T-helper 2 cell treated with Interferon-gamma antibody and Interleukin-4, amounts not matched to agents 100 ng/mL and 5 ng/mL, for 36 hours (primary cell): ENCODE data around the gene NTM. TPM values are rescaled to one million over a fixed set of nuclear protein-coding genes. Genes with fewer than 3 reads are reported as not detected.
"Not testable (repeated sequence)": the region's sequence is repeated elsewhere in the genome, so short reads cannot be mapped to it uniquely, and the experiment has no call there.

Experiments
- intact Hi-C: fragments of 100-400 bp; cut with micrococcal nuclease; formaldehyde crosslinking; loops from one replicate; pipeline ENCODE4 v1.15.1; 2023
- total RNA-seq: library from RNA; stranded (reverse); gene quantifications from 2 replicates; pipeline ENCODE4 v1.2.3, GENCODE V29; 2022

The NTM gene
- total RNA-seq, 1 donor from 2014 or later = not detected

DNA sequence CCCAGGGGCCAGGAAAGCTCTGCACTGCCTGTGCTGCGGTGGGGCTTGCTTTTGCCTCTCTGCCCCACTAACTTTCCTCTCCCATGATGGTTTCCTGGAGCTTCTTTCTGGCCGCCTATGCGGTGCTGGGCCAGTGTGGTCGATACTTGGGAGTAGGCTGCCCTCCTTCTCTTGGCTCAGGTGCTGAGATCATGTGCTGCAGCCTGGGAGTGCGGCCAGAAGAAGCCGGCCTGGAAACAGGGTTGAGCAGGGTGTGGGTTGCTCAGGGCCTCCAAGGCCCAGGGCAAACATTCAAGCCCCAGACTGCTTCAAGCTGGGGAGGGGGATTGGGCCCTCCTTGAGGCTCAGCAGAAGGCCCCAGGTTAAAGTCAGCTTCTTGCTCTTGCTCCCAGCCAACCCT lies 125.0 kb downstream of the NTM start:
- intact Hi-C loops = no loop called here

DNA sequence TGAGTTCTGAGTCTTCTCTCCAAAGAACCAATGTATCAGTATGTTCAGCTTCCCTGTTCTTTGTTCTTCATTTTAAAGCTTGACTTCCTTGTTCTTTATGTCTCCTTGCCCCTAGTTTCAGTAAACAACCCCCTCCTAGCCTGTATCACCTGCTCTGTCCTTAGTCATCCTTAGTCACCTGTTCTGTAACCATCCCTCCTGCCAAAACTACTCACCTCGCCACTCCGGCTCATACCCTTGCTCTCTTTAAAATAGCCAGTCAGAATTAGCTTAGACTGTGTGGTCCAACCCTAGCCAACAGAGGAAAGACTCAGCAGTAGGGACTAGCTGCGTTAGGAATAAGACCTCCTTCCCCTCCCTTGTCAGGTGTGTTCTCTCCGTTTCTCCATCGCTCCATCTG lies 127.3 kb downstream of the NTM start:
- intact Hi-C loops = not testable (repeated sequence)

GRCh38 chr11:131498631-131499160 lies 128.3 kb downstream of the NTM start:
- intact Hi-C loops = no loop called here

GRCh38 chr11:131499199-131499598 lies 128.8 kb downstream of the NTM start:
- intact Hi-C loops = no loop called here

DNA sequence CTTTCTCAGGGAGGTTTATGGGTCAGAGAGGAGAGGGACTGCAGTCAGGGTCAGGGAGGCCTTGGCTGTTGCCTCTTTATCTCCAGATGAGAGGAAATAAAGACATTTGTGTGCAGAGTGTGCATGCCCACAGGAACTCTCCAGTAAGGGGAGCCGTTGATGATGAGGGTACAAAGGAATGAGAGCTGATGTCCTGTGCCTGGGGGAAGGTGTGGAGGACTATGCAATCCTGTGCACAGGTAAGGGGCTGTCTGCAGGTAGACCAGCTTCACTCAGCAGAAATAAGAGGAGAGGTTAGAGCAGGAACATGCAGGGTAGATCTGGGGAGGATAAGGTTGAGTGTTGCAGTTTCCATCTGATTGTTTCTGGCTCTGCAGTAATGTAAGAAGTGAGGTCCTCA lies 132.6 kb downstream of the NTM start:
- intact Hi-C loops = no loop called here

GRCh38 chr11:131504199-131504949 lies 134.0 kb downstream of the NTM start:
- intact Hi-C loops = no loop called here

DNA sequence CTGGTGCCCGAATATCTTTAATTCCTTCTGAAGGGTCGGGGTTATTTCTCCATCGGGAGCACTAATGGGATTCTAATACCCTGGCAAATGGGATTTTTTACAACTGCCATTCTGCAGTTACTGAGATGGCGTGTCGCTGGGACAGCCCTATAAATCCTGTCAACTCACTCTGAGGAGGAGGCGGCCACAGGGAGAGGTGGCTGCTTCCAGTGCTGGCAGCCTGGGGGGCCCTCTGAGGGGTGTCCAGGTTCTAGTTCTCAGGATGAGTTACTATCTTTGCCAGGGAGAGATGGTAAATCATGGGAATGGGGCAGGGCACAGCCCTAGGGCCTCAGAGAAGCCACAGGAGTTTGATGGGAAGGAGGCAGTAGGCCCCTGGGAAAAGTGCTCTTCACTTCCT lies 135.9 kb downstream of the NTM start:
- intact Hi-C loops = no loop called here

GRCh38 chr11:131510662-131511061 lies 140.2 kb downstream of the NTM start:
- intact Hi-C loops = loop anchor here (10.0 kb wide), 1 partner anchor 446 kb away; no protein-coding TSS in a partner anchor

GRCh38 chr11:131511794-131512193 lies 141.4 kb downstream of the NTM start:
- intact Hi-C loops = loop anchor here (10.0 kb wide), 1 partner anchor 447 kb away; no protein-coding TSS in a partner anchor

DNA sequence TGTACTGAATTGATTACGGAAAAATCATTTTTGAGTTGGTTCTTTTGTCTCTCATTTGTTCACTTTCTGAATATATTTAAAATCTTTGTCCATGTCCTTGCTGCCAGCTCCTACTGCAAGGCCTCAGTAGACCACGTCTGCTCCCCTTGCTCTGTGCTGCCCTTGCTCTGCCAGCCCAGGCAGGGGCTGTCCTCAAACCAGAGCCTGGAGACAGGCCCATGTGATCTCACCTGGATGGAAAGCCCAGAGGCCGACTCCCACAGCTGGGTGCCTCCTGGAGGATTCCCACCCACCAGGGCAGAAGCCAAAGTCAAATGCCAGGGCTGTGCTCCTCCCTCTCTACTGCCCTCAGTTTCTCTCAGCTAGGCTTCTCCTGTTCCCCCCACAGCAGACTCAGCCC lies 141.8 kb downstream of the NTM start:
- intact Hi-C loops = loop anchor here (10.0 kb wide), 1 partner anchor 447 kb away; no protein-coding TSS in a partner anchor

- intact Hi-C loops = loop anchor here (10.0 kb wide), 1 partner anchor 449 kb away; no protein-coding TSS in a partner anchor
Measured at GRCh38 chr11:131514062-131514461, 143.6 kb downstream of the NTM start.

- intact Hi-C loops = loop anchor here (10.0 kb wide), 1 partner anchor 454 kb away; no protein-coding TSS in a partner anchor
Measured at GRCh38 chr11:131518305-131518838, 148.0 kb downstream of the NTM start.

GRCh38 chr11:131522851-131523250 lies 152.4 kb downstream of the NTM start:
- intact Hi-C loops = no loop called here

GRCh38 chr11:131530407-131530806 lies 160.0 kb downstream of the NTM start:
- intact Hi-C loops = no loop called here

DNA sequence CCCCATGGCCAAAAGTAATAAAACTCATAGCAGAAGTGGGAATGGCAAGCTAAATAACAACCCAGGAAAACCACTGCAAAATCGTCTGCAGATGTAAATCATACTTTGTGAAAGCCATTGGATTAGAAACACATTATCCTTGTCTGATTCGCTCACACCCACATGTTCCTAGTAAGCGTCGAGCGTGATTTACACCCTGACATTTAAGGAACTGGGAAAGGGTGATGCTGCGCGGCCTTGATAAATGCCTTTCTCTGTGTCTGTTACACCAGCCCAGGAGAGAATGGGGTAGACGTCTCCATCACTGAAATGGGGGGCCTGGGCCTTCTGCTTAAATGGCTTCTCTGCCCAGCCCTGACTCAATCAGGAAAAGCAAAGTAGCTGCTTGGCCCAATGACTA lies 162.7 kb downstream of the NTM start:
- intact Hi-C loops = no loop called here

- intact Hi-C loops = no loop called here
Measured at GRCh38 chr11:131533998-131534397, 163.6 kb downstream of the NTM start.

- intact Hi-C loops = no loop called here
Measured at GRCh38 chr11:131534611-131535010, 164.2 kb downstream of the NTM start.

DNA sequence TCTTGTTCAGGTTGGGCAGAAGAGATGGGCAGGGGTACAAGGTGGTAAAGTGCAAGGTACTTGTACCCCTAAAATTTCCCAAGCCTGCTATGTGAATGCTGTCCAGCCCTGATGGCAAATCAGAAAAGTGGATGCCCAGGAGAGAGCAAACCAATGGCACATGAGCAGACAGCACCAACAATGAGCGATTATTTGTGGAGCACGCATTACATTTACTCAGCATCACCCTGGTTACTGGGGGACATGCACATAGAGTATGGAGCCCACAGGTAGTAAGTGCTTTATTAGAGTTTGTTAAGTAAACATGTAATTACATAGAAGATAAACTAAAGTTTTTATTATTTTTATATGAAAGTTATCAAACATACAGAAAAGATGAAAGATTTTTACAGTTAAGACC lies 165.7 kb downstream of the NTM start:
- intact Hi-C loops = no loop called here

- intact Hi-C loops = no loop called here
Measured at GRCh38 chr11:131537196-131537595, 166.8 kb downstream of the NTM start.

DNA sequence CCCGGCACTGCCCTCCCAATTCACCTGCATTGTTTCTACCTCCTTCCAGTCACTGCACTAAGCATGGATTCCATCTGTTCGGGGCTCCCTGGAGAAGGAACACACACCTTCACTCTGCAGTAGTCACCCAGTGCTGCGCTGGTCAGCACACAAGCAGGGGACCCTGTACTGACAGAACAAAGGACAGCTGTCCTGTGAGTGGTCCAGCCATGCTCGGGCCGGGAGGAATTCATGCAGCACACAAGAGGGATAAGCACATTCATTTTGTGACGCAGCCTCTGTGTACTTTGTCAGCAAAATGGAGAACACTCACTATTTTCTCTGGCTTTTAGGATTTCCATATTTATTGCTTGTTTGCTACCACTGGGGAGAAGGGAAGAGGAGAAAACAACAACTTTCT lies 167.3 kb downstream of the NTM start:
- intact Hi-C loops = no loop called here

- intact Hi-C loops = no loop called here
Measured at GRCh38 chr11:131538322-131538721, 167.9 kb downstream of the NTM start.

- intact Hi-C loops = no loop called here
Measured at GRCh38 chr11:131540676-131541075, 170.3 kb downstream of the NTM start.
